MM.1S (cell line): ENCODE results near the gene RAMACL.

Experiments used
- DNase-seq: peaks from one replicate; pipeline ENCODE4 v3.0.0-alpha.2; 2015
- H2AFZ ChIP-seq: fragments of 300-600 bp; sonication (generic); 2 replicates; pipeline ENCODE4 v1.6.0; 2016; ENCODE audit warnings: antibody characterized with exemption, low read length
- H3F3A ChIP-seq: fragments of 300-600 bp; sonication (generic); 2 replicates; pipeline ENCODE4 v1.6.1; 2016; ENCODE audit warnings: mild to moderate bottlenecking, antibody characterized with exemption, low read length, moderate library complexity, mixed read lengths; ENCODE audit not compliant: insufficient read depth
- H3K27ac ChIP-seq: fragments of 300-600 bp; sonication (generic); 2 replicates; pipeline ENCODE4 v1.5.1; 2016; ENCODE audit warnings: mild to moderate bottlenecking, low read length
- H3K27me3 ChIP-seq: fragments of 300-600 bp; sonication (generic); replicated peaks from 2 replicates; pipeline ENCODE4 v1.6.0; 2016; ENCODE audit warnings: low read length; ENCODE audit not compliant: insufficient read depth
- H3K36me3 ChIP-seq: fragments of 300-600 bp; sonication (generic); replicated peaks from 2 replicates; pipeline ENCODE4 v1.6.1; 2016; ENCODE audit warnings: mild to moderate bottlenecking, low read length, mixed read lengths; ENCODE audit not compliant: insufficient read depth
- H3K4me1 ChIP-seq: fragments of 300-600 bp; sonication (generic); 2 replicates; pipeline ENCODE4 v1.6.1; 2016; ENCODE audit warnings: low read length, mixed read lengths
- H3K4me2 ChIP-seq: fragments of 300-600 bp; sonication (generic); 2 replicates; pipeline ENCODE4 v1.6.0; 2016; ENCODE audit warnings: low read depth, low read length
- H3K4me3 ChIP-seq: fragments of 300-600 bp; sonication (generic); 2 replicates; pipeline ENCODE4 v1.5.1; 2016; ENCODE audit warnings: low read length, mixed read lengths
- H3K79me2 ChIP-seq: fragments of 300-600 bp; sonication (generic); 2 replicates; pipeline ENCODE4 v1.6.1; 2016; ENCODE audit warnings: mixed run types, low read length, mixed read lengths
- H3K9ac ChIP-seq: fragments of 300-600 bp; sonication (generic); 2 replicates; pipeline ENCODE4 v1.6.1; 2016; ENCODE audit warnings: low read length, mixed read lengths
- H3K9me2 ChIP-seq: fragments of 300-600 bp; sonication (generic); replicated peaks from 2 replicates; pipeline ENCODE4 v1.6.1; 2016; ENCODE audit warnings: mild to moderate bottlenecking, low read length, mixed read lengths; ENCODE audit not compliant: insufficient read depth
- H3K9me3 ChIP-seq: fragments of 300-600 bp; sonication (generic); replicated peaks from 2 replicates; pipeline ENCODE4 v1.6.1; 2016; ENCODE audit warnings: mild to moderate bottlenecking, low read length, mixed read lengths; ENCODE audit not compliant: insufficient read depth
- H4K20me1 ChIP-seq: fragments of 300-600 bp; sonication (generic); 2 replicates; pipeline ENCODE4 v1.6.1; 2016; ENCODE audit warnings: mild to moderate bottlenecking, low read length, moderate library complexity, mixed read lengths; ENCODE audit not compliant: insufficient read depth
- CTCF ChIP-seq: fragments of 300-600 bp; sonication (generic); IDR thresholded peaks from 2 replicates; pipeline ENCODE4 v1.5.1; 2016; ENCODE audit warnings: antibody characterized with exemption, low read length, mixed read lengths
- EZH2 ChIP-seq: fragments of 300-600 bp; sonication (generic); optimal IDR thresholded peaks from 2 replicates; pipeline ENCODE3; 2017; ENCODE audit warnings: low read depth, mild to moderate bottlenecking, antibody characterized with exemption, low read length, mixed read lengths
- EZH2phosphoT487 ChIP-seq: fragments of 300-600 bp; sonication (generic); IDR thresholded peaks from 2 replicates; pipeline ENCODE4 v1.6.1; 2018; ENCODE audit warnings: antibody characterized with exemption, low read length

RAMACL gene

GRCh38 chr6:166600931-166601330, 14.5 kb upstream of the RAMACL start:
- H3K4me1 ChIP-seq: no peaks in the 10 kb centered on the region
- H3K36me3 ChIP-seq: no peaks in the 10 kb centered on the region
- H3K27me3 ChIP-seq: no peaks in the 10 kb centered on the region
- no peaks in the 10 kb centered on the region for H3K9me3 ChIP-seq
- no peaks in the 10 kb centered on the region for H4K20me1 ChIP-seq
- TF ChIP-seq CTCF (no peak), EZH2phosphoT487 (no peak), EZH2 (no peak)
- H3K27ac ChIP-seq: no peak overlapping the region
- H2AFZ ChIP-seq: no peak overlapping the region
- no peak overlapping the region for H3K4me2 ChIP-seq
- H3K79me2 ChIP-seq: no peaks in the 10 kb centered on the region
- H3F3A ChIP-seq: no peaks in the 10 kb centered on the region
- no peaks in the 10 kb centered on the region for H3K9me2 ChIP-seq
- no peak overlapping the region for H3K9ac ChIP-seq
- no peak for DNase-seq
- H3K4me3 ChIP-seq: no peak overlapping the region

GRCh38 chr6:166599205-166599604, 12.7 kb upstream of the RAMACL start:
- H3K9me2 ChIP-seq: no peaks in the 10 kb centered on the region
- H3K9me3 ChIP-seq: no peaks in the 10 kb centered on the region
- no peak overlapping the region for H3K4me3 ChIP-seq
- no peak for DNase-seq
- TF ChIP-seq EZH2 (no peak), CTCF (no peak), EZH2phosphoT487 (no peak)
- H3K36me3 ChIP-seq: no peaks in the 10 kb centered on the region
- H3K4me2 ChIP-seq: no peak overlapping the region
- H3K27me3 ChIP-seq: no peaks in the 10 kb centered on the region
- H3K4me1 ChIP-seq: no peaks in the 10 kb centered on the region
- no peak overlapping the region for H3K9ac ChIP-seq
- no peak overlapping the region for H2AFZ ChIP-seq
- H3F3A ChIP-seq: no peaks in the 10 kb centered on the region
- H4K20me1 ChIP-seq: no peaks in the 10 kb centered on the region
- no peak overlapping the region for H3K27ac ChIP-seq
- no peaks in the 10 kb centered on the region for H3K79me2 ChIP-seq

GRCh38 chr6:166598441-166599138, 12.1 kb upstream of the RAMACL start:
- Histone ChIP-seq H3K4me2 (no peak overlapping the region), H3K27ac (no peak overlapping the region)
- DNase-seq: no peak

More at GRCh38 chr6:166598441-166599138, 12.1 kb upstream of the RAMACL start:
- Histone ChIP-seq H3K4me1 (no peaks in the 10 kb centered on the region), H3K79me2 (no peaks in the 10 kb centered on the region), H3K9ac (no peak overlapping the region), H3K27me3 (no peaks in the 10 kb centered on the region), H3K4me3 (no peak overlapping the region), H3K9me2 (no peaks in the 10 kb centered on the region), H3F3A (no peaks in the 10 kb centered on the region), H3K9me3 (no peaks in the 10 kb centered on the region), H4K20me1 (no peaks in the 10 kb centered on the region), H3K36me3 (no peaks in the 10 kb centered on the region), H2AFZ (no peak overlapping the region)
- TF ChIP-seq EZH2: no peak
- no peak for TF ChIP-seq EZH2phosphoT487
- no peak for TF ChIP-seq CTCF
